Measurements from ENCODE around the gene PTPN1.

GRCh38 chr20:50528804-50529351 is 18.7 kb downstream of the PTPN1 start:
- TF ChIP-seq CTCF (IDR thresholded peaks at IDR 0.05) (no peak), EZH2 (IDR thresholded peaks at IDR 0.05) (no peak)

Data from neural progenitor cell (in vitro differentiated cells).